Activated CD4-positive, alpha-beta T cell treated with anti-CD3 and anti-CD28 coated beads, Interleukin-2, amount 50 U/mL, for 1 hour (primary cell): Measurements from ENCODE around the gene NCBP3.
"Not testable (repeated sequence)": the region's sequence is repeated elsewhere in the genome, so short reads cannot be mapped to it uniquely, and the experiment has no call there.

ENCODE experiments used
- DNase-seq: peaks from one replicate; pipeline ENCODE4 v3.0.0-alpha.2; 2020

The NCBP3 gene

DNA sequence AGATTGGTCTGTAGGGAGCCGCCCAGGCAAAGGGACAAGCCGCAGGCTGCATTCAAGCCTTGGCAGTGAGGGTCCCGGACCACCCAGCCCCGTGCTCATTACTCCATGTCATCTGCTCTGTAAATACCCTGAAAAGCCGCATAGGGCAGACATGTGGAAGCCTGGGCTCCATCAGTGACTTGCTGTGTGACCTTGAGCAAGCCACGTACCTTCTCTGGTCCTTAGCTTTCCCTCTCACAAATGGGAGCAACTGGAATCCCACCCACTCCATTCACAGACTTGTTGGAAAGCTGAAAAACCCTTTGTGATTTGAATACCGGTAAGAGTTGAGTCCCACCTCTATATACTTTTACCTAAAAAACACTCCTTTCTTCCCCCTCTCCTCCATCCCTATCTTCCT lies 34.9 kb upstream of the NCBP3 start:
- DNase-seq, result no peak

DNA sequence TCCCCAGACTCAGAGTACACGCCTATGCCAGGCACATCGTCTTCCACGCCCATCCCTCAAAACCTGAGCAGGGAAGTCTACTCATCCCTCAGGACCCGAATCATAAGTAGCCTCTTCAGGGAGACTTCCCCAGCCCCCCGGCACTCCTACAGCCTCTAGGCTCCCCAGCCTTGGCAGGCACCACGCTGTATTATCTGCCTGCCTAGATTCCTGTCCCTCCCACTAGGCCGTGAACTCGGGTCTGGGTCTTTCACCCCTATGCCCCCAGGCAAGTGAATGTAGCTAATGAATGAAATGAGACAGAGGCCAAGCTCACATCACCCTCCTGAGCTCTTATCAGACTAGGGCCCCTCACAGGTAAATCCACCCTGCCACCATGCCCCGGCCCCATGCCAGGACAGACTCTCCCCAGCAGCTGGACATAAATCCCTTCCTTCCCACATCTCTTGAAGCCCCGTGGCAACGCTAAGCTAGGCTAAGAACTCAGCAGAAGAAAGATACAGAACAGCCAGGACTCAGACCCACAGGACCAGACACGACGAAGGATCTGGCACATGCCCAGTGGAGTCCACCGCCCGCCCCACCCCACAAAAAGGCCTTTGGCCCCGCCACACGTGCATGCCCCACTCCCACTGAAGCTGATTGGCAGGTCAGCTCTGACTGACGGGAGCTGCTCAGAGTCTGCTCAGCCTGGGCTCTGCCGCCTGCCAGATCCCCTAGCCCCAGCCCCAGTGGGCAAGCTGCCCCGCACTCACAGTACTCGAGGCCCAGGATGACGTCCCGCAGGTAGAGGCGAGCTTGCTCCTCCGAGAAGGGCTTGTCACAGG lies 33.8 kb upstream of the NCBP3 start:
- no peak for DNase-seq

DNA sequence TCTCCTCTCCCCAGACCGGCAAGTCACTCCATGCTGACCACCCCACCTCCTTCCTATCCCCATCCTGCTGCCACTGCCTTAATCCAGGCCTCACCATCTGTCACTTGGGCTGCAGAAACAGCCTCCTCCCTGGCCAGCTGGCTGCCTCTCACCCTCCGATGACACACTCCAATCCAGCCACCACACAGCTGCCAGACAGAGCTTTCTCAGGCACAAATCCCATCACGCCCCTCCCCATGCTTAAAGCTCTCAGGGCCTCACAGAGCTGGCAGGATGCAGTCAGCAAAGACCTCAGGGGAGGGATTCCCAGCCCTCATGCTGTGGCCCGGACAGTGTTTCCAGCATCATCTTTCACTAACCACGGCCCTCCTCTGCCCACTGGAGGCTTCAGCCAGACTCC lies 33.1 kb upstream of the NCBP3 start:
- no peak for DNase-seq

DNA sequence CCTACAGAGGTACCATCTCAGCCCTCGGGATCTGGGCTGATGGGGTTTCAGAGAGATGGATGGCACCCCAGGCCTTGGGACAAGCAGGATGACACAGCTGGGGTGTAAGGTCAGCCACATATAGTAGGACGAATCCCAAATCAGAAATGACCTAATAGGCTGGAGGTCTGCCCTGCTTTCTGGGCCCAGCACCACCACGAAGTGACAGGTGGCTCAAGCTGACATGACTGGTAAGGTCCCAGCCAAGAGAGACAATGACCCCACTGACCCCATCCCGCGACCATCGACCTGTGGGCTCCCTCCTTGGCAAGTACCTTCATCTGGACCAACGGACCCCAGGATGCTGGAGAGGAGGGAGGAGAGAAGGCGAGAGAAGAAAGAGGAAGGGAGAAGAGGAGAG lies 31.2 kb upstream of the NCBP3 start:
- no peak for DNase-seq

DNA sequence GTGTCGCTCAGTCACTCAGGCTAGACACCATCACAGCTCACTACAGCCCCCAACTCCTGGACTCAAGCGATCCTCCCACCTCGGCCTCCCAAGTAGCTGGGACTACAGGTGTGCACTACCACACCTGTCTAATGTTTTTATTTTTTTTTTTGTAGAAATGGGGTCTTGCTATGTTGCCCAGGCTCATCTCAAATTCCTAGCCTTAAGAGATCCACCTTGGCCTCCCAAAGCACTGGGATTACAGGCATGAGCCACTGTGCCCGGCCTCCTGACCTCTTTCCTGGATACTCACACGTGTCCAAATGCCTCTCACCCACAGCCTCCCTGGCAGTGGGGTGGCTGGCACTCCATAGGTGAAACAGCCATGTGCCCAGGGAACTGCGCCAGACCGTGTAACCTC lies 29.3 kb upstream of the NCBP3 start:
- no peak for DNase-seq

DNA sequence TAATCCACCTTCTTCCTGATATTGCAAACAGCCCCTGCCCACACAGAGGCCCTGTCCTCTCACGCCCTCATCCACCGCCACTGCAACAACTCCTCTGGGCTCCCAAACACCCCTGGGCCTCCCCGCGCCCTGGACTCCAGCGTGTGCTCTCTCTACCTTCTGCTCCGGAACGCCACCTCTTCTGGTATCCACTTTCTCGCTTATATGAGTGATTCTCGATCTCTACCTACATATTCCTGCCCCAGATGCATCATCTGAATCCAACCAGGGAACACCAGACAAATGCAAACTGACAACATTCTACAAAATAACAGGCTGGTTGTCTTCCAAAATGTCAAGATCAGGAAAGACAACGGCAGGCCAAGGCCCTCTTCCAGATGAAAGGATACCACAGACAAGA lies 27.8 kb upstream of the NCBP3 start:
- DNase-seq, result no peak

DNA sequence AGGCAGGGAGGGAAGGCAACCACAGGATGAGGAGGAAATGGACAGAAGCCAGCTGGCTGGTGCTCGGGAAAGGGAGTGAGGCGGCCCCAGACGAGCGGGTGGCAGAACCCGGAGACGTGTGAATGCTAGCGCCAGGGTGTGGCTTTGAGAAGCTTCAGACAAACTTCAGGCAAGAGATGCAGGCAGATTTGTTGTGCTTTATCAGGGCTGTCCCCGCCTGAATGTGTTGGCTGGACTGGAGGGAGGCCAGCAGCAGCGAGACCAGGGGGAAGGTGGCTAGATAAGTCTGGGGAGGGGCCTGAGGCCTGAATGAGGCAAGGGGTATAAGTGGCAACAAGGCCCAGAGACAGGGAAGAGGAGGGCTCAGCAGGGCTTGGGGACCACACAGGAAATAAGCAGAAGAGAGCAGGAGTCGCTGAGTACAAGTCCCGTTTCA lies 24.8 kb upstream of the NCBP3 start:
- no peak for DNase-seq

DNA sequence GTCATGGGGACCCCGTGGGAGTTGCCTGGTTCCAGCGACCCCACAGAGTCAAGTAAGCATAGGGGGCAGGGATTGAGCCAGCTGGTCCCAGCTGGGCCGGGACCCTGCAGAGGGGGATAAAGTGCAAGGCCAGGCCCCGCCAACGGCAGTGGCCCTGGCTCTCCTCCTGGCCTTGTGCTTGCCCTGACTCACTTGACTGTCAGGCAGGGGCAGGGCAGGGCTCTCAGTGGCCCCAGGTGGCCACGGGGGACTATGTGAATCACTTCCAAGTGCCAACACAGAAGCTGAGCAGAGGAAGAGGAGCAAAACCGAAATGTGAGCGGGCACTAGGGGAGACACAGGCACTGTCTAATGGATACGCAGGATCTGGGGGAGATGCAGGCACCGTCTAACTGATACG lies 21.6 kb upstream of the NCBP3 start:
- no peak for DNase-seq

DNA sequence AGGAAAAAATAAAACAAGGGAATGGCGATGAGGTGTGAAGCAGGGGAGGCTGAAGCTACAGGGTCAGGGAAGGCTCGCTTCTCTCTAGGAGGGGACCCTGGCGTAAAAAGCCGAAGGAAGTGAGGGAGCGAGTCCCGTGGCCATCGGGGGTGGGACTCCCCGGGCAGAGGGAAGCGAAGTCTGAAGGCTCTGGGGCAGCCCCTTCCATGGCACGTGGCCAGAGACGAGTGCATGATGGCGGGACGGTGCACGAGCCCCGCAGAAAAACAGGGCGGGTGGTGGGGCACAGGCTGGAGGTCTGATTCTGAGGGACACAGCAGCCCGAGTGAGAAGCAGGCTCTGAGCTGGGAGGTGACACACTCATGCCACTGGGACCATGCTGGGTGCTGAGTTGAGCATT lies 21.1 kb upstream of the NCBP3 start:
- DNase-seq, result no peak

DNA sequence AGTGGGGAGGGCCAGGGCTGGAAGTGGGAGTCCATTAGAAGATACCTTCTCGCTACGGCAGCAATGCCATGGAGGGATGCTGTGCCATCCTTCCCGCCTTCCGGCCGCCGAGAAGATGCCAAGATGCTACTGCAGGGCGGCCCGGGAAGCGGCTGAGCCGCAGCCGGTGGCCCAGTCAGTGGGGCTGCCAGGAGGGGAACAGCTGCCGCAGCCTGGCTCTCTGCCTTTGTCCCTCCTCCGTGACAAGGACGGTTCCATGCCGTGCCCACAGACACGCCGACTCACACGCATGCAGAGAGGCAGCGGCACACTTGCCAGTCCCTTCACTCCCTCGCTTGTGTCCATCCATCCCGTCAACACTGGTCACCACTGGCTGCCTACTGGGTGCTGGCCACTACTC lies 20.2 kb upstream of the NCBP3 start:
- DNase-seq, result no peak

DNA sequence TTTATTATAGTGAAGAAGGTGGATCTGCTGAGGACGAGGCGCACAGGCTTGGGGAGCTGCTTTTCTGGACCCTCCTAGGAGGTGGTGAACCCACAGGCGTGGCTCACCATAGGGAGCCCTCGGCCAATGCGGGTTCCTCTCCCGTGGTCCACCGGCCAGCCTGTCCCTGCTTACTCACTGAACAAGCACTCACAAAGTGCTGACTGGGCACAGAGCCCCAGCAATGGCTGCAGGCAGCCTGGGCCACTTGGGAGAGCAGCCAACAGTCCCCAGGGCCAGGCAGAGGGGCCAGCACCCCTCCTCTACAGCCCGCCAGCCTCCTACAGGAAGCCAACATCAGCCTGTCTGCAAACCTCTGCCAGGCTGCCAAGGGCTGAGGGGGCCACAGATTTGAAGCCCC lies 19.1 kb upstream of the NCBP3 start:
- DNase-seq, result no peak

DNA sequence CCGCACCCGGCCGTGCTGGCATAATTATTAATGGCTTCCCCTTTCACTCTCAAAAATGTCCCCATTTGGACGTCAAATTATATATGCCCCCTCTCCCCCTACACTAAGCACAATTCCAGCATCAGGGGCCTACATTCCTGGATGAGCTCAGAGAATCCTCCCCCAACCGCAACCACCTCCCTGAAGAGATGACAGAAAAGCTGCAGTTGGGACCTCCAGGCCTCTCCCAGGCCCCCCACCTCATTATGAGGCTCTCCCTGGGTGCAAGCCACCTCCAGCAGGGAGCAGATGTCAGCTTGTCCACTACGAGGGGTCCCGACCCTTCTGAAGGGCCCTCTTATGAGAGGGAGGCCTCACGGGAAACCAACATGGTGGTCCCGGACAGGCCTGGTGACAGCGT lies 18.5 kb upstream of the NCBP3 start:
- no peak for DNase-seq

DNA sequence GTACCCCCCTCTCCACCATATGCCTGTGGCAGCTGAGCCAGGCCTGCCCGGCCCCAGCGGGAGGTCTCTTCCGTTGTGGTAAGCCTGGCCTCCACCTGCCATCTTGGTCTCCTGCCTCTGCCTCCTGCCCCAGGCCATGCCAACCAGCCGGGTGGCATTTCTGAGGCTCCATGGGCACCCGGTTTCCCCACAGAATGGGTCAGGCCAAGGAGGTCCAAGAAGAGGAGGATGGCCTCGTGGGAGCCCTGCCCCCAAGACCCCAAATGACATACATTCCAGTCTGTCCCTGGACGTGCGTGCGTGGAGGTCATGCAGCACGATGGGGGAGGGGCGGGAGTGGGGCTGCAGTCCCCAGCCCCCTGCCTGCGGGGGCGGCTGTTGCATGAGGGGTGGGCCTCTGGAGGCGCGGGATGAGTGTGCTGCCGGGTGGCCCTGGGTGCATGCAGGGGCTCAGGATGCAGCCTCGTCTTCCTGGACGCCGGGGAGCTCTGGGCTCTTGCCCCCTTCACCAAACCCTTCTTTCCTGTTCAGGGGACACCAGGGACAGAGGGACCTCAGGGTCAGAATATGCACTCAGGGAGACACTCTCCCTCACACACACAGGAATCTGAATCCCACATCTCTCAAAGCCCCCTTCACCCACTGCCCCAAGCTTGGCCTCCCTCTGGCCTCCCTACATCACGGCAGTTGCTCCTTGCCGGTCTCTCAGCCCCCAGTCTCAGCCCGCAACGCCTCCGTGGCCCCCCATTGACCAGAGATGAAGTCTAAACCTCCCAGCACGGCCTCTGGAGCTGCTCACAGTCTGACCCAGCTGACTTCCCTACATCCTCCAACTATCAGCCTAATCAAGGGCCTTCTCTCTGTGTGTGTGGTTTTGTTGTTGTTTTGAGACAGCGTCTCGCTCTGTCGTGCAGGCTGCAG lies 16.0 kb upstream of the NCBP3 start:
- no peak for DNase-seq

DNA sequence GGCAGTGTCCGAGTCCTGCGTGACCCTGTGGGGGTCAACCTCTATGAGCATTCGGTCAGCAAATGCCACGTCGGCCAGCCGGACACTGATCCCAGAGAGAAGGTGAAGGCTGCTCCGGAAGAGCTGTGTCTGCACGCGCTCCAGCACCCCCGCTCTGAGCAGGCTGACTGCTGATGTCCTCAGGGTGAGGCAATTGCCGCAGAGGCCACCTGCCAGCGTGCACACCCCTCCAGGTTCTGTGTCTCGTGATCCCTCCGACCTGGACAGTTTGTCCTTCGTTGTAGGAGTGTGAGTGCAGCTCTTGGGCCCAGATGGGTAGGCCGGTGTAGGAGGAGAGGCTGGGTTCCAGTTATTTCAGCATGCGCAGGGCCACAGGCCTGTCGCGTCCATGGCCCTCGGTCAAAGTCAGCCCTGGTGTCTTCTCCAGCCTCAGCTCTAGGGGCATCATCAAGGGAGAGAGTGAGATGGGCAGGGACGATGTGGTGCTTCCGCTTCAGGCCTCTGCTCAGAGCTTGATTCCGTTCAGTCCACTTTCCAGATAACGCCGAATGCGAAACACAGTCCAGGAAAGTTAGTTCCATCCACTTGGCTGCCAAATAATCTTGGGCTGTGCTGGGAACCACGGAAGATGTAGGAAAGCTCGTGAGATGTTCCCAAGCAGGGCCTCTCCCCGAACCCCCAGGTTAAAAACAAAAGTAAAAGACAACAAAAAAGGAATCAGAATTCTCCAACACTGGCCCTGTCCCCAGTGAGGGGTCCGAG lies 15.1 kb upstream of the NCBP3 start:
- no peak for DNase-seq

DNA sequence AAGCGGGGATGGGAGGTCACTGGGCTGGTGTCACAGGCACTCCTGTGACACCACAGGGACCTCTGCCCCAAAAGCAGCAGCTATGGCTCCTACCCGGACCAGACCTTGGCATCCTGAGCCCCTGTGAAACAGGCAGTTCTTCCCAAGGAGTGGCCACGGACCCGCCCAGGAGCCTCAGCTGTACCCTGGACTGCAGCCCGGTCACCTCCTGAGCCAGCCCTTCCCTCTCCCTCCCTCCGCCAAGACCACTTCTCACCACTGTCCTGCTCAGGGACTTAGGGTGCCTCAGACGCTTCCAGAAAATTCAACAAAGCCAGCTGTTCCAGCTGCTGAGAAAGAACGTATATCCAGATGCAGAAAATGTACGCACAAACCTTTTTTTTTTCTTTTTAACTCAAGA lies 13.9 kb upstream of the NCBP3 start:
- no peak for DNase-seq

DNA sequence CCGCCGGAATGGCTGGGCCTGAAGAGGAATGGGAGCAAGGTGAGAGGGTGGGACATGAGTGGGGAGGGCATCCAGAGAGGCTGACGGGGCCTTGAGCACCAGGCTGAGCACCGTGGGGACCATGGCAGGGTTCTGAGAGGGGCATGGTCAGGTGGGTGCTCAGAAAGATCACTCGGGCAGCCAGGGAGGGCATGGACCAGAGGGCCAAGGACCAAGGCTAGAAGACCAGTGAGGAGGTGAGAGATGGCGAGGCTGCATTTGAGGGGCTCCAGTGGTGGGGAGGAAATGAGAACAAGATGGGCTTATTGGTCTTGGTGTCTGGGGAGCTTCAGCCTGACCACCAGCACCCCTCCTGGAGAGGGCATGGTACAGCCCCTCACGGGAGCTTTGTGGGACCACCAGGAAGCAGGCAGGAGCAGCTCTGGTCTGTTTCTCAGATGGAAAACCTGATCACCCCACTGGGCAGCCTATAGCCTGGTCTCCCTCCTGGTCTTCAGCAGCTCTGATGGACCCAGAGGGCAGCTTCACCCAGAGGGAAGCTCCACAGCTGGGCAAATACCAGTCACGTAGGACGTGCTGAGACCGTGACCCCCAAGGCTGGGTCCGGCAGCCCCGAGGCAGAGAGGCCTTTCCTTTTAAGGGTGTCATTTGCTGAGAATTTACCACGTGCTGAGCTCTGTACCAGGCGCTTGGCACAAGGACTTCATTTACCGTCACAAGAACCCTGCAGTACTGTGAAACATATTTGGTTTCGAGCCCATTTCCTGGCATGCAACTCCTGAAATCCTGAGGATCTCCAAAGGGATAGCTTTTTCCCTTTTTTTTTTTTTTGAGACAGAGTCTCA lies 11.4 kb upstream of the NCBP3 start:
- no peak for DNase-seq

DNA sequence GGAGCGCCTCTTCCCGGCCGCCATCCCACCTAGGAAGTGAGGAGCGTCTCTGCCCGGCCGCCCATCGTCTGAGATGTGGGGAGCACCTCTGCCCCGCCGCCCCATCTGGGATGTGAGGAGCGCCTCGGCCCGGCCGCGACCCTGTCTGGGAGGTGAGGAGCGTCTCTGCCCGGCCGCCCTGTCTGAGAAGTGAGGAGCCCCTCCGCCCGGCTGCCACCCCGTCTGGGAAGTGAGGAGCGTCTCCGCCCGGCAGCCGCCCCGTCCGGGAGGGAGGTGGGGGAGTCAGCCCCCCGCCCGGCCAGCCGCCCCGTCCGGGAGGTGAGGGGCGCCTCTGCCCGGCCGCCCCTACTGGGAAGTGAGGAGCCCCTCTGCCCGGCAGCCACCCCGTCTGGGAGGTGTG lies 8.2 kb upstream of the NCBP3 start:
- DNase-seq, result not testable (repeated sequence)

DNA sequence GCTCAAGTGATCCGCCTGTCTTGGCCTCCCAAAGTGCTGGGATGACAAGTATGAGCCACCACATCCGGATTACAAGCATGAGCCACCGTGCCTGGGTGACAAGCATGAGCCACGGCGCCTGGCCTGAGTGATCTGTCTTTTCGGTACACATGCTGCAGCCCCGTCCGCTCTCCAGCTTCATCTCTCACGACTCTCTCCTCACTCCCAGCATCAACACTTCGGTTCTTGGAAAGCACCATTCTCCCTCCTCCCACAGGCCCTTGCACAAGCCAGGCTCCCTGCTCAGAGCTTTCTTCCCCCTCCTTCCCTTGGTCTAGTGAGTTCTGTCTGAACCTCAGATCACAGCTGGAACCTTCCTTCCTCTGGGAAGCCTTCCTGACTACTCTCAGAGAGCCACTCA lies 6.5 kb upstream of the NCBP3 start:
- no peak for DNase-seq

DNA sequence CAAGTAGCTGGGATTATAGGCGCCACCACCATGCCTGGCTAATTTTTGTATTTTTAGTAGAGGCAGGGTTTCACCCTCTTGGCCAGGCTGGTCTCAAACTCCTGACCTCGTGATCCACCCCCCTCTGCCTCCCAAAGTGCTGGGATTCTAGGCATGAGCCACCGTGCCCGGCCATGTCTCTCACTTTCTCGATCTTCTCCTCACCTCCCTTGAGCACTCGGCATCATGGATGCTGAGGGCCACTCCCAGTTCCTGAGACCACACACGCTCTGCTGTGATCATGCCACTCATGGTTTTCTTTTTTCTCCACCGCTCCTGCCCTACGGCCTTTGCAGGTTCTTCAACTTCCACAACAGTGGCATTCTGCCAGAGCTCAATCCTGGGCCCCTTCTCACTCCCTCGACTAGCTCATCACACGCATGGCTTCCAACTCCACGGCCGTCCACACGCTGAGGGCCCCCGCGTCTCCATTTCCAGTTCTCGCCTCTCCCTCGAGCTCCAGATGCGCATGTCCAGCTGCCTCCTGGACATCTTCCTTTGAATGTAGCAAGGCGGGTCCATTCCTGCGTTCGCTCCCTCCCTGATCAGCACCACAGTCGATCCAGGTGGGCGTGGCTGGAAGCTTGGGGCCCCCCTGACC lies 5.5 kb upstream of the NCBP3 start:
- DNase-seq, result no peak

DNA sequence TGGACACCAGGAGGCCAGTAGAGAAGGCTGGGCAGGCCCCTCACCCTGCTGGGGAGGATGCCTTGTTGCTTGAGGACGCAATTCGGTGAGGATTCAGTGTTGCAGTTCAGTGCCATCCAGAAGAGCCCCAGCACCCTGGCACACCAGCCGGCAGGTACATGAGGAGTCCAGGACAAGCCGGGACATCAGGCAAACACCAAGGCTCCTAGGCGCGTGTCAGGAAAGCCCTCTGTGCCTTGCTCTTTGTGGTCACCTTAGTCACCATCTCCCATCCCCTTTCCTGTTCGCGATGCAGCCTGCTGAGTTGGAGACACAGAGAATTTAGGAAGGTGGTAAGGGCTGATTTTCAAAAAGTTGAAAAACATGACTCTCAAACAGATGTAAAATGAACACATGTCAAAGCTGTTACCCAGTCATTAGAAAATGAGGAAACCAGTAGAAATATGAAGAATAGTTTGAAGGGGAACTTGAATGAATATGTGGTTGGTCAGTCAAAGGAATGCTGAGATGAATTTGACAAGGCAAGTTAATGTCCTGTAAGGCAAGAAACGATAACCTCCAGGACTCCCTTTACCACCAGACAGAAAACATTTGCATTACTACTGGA lies 2.3 kb upstream of the NCBP3 start:
- DNase-seq, result no peak

DNA sequence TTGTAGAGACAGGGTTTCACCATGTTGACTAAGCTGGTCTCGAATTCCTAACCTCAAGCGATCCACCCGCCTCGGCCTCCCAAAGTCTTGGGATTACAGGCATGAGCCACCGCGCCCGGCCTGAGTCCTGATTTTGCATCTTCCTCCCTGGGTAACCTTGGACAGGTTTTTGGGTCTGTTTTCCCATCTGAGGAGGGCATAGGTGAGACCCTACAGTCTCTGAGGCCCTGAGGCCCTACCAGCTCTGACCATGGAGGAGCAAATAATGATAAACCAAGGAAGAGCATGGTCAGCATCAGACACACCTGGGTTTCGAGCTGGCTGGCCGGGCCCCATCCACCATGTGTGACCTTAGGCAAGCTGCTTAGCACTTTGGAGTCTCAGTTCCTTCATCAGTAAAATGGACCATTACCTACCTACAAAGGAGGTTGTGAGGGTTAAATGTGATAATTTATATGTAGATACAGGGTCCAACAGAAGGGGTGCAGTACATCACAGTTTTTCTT lies 1.2 kb upstream of the NCBP3 start:
- no peak for DNase-seq
